LNCaP clone FGC (cell line): Measurements from ENCODE around the gene NUDT3.

Source experiments
- DNase-seq: peaks from one replicate; pipeline ENCODE4 v3.0.0-alpha.2; 2011; ENCODE audit warnings: low read depth
- H3K4me3 ChIP-seq: 2 replicates; pipeline ENCODE4 v1.5.1; 2011; ENCODE audit warnings: mild to moderate bottlenecking, low read depth, low read length, control low read depth
- CTCF ChIP-seq: IDR thresholded peaks from 2 replicates; pipeline ENCODE4 v1.5.1; 2012; ENCODE audit warnings: mild to moderate bottlenecking; ENCODE audit not compliant: control insufficient read depth, insufficient read depth; ENCODE audit errors: extremely low read depth

The NUDT3 gene

GRCh38 chr6:34243131-34243771 is 149.2 kb downstream of the NUDT3 start:
- no peak for TF ChIP-seq CTCF
- H3K4me3 ChIP-seq = no peak overlapping the region
- no peak for DNase-seq

- no peak for TF ChIP-seq CTCF
- no peak for DNase-seq
- no peak overlapping the region for H3K4me3 ChIP-seq
Observed at GRCh38 chr6:34242252-34243130, 150.0 kb downstream of the NUDT3 start.

GRCh38 chr6:34241351-34242215 is 150.9 kb downstream of the NUDT3 start:
- no peak for DNase-seq
- H3K4me3 ChIP-seq = no peak overlapping the region
- TF ChIP-seq CTCF = no peak

- H3K4me3 ChIP-seq = no peak overlapping the region
- TF ChIP-seq CTCF = no peak
- DNase-seq = no peak
Observed at GRCh38 chr6:34240329-34241248, 151.9 kb downstream of the NUDT3 start.

- DNase-seq = no peak
- TF ChIP-seq CTCF = no peak
- no peak overlapping the region for H3K4me3 ChIP-seq
Observed at GRCh38 chr6:34239893-34240292, 152.6 kb downstream of the NUDT3 start.

GRCh38 chr6:34239500-34239825 is 153.0 kb downstream of the NUDT3 start:
- TF ChIP-seq CTCF = no peak
- no peak overlapping the region for H3K4me3 ChIP-seq
- DNase-seq = no peak
